Measurements from ENCODE around the gene LHCGR. TPM values are rescaled to one million over a fixed set of nuclear protein-coding genes. Genes with fewer than 3 reads are reported as not detected.
"Not testable (repeated sequence)": the region's sequence is repeated elsewhere in the genome, so short reads cannot be mapped to it uniquely, and the experiment has no call there.

LHCGR gene
- total RNA-seq, 1 donor: not detected

DNA sequence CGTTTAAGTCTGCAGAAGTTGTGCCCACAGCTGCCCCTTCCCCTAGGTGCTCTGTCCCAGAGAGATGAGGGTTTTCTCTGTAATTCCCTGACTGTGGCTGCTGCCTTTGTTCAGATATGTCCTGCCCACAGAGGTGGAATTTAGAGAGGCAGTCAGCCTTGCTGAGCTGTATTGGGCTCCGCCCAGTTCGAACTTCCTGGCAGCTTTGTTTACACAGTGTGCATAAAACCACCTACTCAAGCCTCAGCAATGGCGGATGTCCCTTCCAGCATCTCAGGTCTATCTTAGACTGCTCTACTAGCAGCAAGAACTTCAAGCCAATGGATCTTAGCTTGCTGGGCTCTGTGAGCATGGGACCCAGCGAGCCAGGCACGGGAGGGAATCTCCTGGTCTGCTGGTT, 48.1 kb downstream of the LHCGR start:
- no peak overlapping the region for H3K4me3 ChIP-seq (ENCODE audit: insufficient read depth, low read length)
- H3K27me3 ChIP-seq (ENCODE audit: insufficient read depth, low read length): no peaks in the 10 kb centered on the region
- no peaks in the 10 kb centered on the region for H3K79me2 ChIP-seq (ENCODE audit: insufficient read depth, low read length)
- H2AFZ ChIP-seq (ENCODE audit: low read length): peak overlapping the region; percentile 47
- no peak overlapping the region for H3K27ac ChIP-seq (ENCODE audit: low read depth, low read length)
- H4K20me1 ChIP-seq (ENCODE audit: insufficient read depth, low read length): no peaks in the 10 kb centered on the region
- H3K4me2 ChIP-seq (ENCODE audit: insufficient read depth, low read length): no peak overlapping the region
- H3K4me1 ChIP-seq (ENCODE audit: insufficient read depth, low read length): peaks cover 8% of the 10 kb centered on the region
- H3K36me3 ChIP-seq (ENCODE audit: insufficient read depth, low read length): no peaks in the 10 kb centered on the region
- H3K9me3 ChIP-seq (ENCODE audit: low read depth, low read length): no peaks in the 10 kb centered on the region
- TF ChIP-seq, protein P1, sequence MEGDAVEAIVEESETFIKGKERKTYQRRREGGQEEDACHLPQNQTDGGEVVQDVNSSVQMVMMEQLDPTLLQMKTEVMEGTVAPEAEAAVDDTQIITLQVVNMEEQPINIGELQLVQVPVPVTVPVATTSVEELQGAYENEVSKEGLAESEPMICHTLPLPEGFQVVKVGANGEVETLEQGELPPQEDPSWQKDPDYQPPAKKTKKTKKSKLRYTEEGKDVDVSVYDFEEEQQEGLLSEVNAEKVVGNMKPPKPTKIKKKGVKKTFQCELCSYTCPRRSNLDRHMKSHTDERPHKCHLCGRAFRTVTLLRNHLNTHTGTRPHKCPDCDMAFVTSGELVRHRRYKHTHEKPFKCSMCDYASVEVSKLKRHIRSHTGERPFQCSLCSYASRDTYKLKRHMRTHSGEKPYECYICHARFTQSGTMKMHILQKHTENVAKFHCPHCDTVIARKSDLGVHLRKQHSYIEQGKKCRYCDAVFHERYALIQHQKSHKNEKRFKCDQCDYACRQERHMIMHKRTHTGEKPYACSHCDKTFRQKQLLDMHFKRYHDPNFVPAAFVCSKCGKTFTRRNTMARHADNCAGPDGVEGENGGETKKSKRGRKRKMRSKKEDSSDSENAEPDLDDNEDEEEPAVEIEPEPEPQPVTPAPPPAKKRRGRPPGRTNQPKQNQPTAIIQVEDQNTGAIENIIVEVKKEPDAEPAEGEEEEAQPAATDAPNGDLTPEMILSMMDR (IDR thresholded peaks at IDR 0.05; ENCODE audit: extremely low read depth, low read depth, low read length): no peak
- no peak for DNase-seq (ENCODE audit: insufficient read length, low spot score, missing footprints)

DNA sequence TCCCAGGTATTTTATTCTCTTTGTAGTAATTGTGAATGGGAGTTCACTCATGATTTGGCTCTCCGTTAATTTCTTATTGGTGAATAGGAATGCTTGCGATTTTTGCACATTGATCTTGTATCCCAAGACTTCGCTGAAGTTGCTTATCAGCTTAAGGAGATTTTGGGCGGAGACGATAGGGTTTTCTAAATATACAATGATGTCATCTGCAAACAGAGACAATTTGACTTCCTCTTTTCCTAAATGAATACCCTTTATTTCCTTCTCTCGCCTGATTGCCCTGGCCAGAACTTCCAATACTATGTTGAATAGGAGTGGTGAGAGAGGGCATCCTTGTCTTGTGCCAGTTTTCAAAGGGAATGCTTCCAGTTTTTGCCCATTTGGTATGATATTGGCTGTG, 51.9 kb downstream of the LHCGR start:
- H3K27ac ChIP-seq (ENCODE audit: low read depth, low read length): not testable (repeated sequence)

DNA sequence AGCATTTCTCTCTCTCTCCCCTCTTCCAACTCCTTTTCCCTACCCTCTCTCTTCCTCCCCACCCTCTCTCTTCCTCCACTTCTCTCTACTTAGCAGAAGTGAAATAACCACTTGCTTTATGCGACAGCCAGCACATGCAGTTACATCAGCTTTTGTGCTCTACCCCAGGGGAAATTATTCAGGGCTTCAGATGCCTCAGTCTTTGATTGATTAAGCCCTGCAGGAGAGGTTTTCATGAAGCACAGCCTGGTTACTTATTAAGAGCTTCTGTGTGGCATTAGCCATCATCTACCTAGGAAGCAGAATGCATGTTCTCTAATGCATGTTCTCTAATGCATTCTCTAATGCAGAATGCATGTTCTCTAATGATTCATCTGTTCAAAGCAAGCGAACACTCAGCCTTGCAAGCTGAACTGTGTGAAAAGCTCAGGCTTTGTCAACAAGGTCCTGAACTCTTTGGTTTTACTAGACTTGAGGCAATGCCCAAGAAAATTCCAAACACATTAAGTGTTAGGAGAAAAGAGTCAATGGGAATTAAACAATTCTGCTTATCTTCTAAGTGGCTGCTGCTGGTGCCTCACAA, 56.1 kb downstream of the LHCGR start:
- Histone ChIP-seq H3K36me3 (ENCODE audit: insufficient read depth, low read length) (no peaks in the 10 kb centered on the region), H2AFZ (ENCODE audit: low read length) (no peak overlapping the region), H3K79me2 (ENCODE audit: insufficient read depth, low read length) (no peaks in the 10 kb centered on the region), H3K4me3 (ENCODE audit: insufficient read depth, low read length) (no peak overlapping the region), H3K4me2 (ENCODE audit: insufficient read depth, low read length) (no peak overlapping the region), H3K4me1 (ENCODE audit: insufficient read depth, low read length) (peaks cover 2% of the 10 kb centered on the region), H3K27ac (ENCODE audit: low read depth, low read length) (no peak overlapping the region), H3K9me3 (ENCODE audit: low read depth, low read length) (no peaks in the 10 kb centered on the region), H3K27me3 (ENCODE audit: insufficient read depth, low read length) (no peaks in the 10 kb centered on the region), H4K20me1 (ENCODE audit: insufficient read depth, low read length) (no peaks in the 10 kb centered on the region)
- peak; percentile 74 for DNase-seq (ENCODE audit: insufficient read length, low spot score, missing footprints)
- TF ChIP-seq, protein P1 (IDR thresholded peaks at IDR 0.05; ENCODE audit: extremely low read depth, low read depth, low read length): no peak

More for the DNA sequence above, 51.9 kb downstream of the LHCGR start:
- H3K27me3 ChIP-seq (ENCODE audit: insufficient read depth, low read length); H3K9me3 ChIP-seq (ENCODE audit: low read depth, low read length); H3K4me1 ChIP-seq (ENCODE audit: insufficient read depth, low read length); DNase-seq (ENCODE audit: insufficient read length, low spot score, missing footprints); H3K4me2 ChIP-seq (ENCODE audit: insufficient read depth, low read length); H2AFZ ChIP-seq (ENCODE audit: low read length); H3K36me3 ChIP-seq (ENCODE audit: insufficient read depth, low read length); H4K20me1 ChIP-seq (ENCODE audit: insufficient read depth, low read length); H3K4me3 ChIP-seq (ENCODE audit: insufficient read depth, low read length); H3K79me2 ChIP-seq (ENCODE audit: insufficient read depth, low read length): not testable (repeated sequence)

DNA sequence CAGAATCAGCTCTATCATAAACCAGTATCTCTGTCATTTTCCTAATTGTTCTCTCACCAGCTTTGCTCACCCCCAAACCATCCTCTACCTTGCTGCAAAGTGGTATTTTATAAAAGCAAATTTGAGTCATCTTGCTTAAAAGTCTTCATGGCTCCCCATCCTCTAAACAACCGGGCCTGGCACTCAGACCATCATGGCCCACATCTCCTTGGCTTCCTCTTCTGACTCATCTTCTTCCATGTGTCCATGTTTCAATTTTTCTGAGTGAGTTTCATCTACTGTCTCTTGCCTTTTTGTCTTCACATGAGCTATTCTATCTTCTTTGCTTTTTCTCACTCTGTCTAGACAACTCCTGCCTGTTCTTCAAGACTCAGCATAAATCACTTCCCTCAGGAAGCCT, 58.6 kb downstream of the LHCGR start:
- peaks cover 8% of the 10 kb centered on the region for H3K4me1 ChIP-seq (ENCODE audit: insufficient read depth, low read length)
- H2AFZ ChIP-seq (ENCODE audit: low read length): no peak overlapping the region
- H3K9me3 ChIP-seq (ENCODE audit: low read depth, low read length): no peaks in the 10 kb centered on the region
- no peak for DNase-seq (ENCODE audit: insufficient read length, low spot score, missing footprints)
- no peaks in the 10 kb centered on the region for H3K36me3 ChIP-seq (ENCODE audit: insufficient read depth, low read length)
- no peak overlapping the region for H3K4me3 ChIP-seq (ENCODE audit: insufficient read depth, low read length)
- no peak overlapping the region for H3K4me2 ChIP-seq (ENCODE audit: insufficient read depth, low read length)
- TF ChIP-seq, protein P1 (IDR thresholded peaks at IDR 0.05; ENCODE audit: extremely low read depth, low read depth, low read length): no peak
- no peaks in the 10 kb centered on the region for H3K79me2 ChIP-seq (ENCODE audit: insufficient read depth, low read length)
- no peaks in the 10 kb centered on the region for H4K20me1 ChIP-seq (ENCODE audit: insufficient read depth, low read length)
- no peaks in the 10 kb centered on the region for H3K27me3 ChIP-seq (ENCODE audit: insufficient read depth, low read length)
- no peak overlapping the region for H3K27ac ChIP-seq (ENCODE audit: low read depth, low read length)

Measured in osteoblast (primary cell).